MCF 10A (cell line): ENCODE measurements around the gene ZNF618. TPM values are rescaled to one million over a fixed set of nuclear protein-coding genes. Genes with fewer than 3 reads are reported as not detected.

Experiments used
- BruUV-seq: library from RNA; stranded (reverse); fragments of 400-500 nt; replicated peaks from 2 replicates; lab custom pipeline; 2021; lab: Mats Ljungman, UMichigan
- CTCF ChIA-PET: fragments of 300-600 bp; sonication (Branson Sonifier 250); formaldehyde crosslinking; extraction: SDS; loops from one replicate; lab custom pipeline; 2021; ENCODE audit warnings: antibody characterized with exemption, inconsistent platforms; lab: Yijun Ruan, JAX
- POLR2A ChIA-PET: fragments of 300-600, 350-650 bp; sonication (Branson Sonifier 250); formaldehyde crosslinking; extraction: SDS; loops from one replicate; lab custom pipeline; 2020; ENCODE audit warnings: antibody characterized with exemption, inconsistent platforms; lab: Yijun Ruan, JAX
- DNase-seq: peaks from one replicate; pipeline ENCODE4 v3.0.0-alpha.2; 2018; ENCODE audit not compliant: unreplicated experiment
- H3K27ac Mint-ChIP-seq: one replicate; pipeline ENCODE4 v1.8.0; 2022; ENCODE audit warnings: mild to moderate bottlenecking, low read depth, mixed read lengths; ENCODE audit not compliant: unreplicated experiment
- H3K27me3 Mint-ChIP-seq: one replicate; pipeline ENCODE4 v1.8.0; 2022; ENCODE audit warnings: mixed read lengths; ENCODE audit not compliant: insufficient read depth, unreplicated experiment
- H3K36me3 Mint-ChIP-seq: one replicate; pipeline ENCODE4 v1.8.0; 2022; ENCODE audit warnings: mild to moderate bottlenecking, moderate library complexity, mixed read lengths; ENCODE audit not compliant: insufficient read depth, unreplicated experiment
- H3K4me1 Mint-ChIP-seq: one replicate; pipeline ENCODE4 v1.8.0; 2022; ENCODE audit warnings: mixed read lengths; ENCODE audit not compliant: insufficient read depth, unreplicated experiment
- H3K4me3 Mint-ChIP-seq: one replicate; pipeline ENCODE4 v1.8.0; 2022; ENCODE audit warnings: mild to moderate bottlenecking, moderate library complexity, mixed read lengths; ENCODE audit not compliant: unreplicated experiment
- H3K9me3 Mint-ChIP-seq: one replicate; pipeline ENCODE4 v1.8.0; 2022; ENCODE audit warnings: mixed read lengths; ENCODE audit not compliant: unreplicated experiment
- CTCF ChIP-seq: fragments of 200-600 bp; IDR thresholded peaks from one replicate; pipeline ENCODE4 v1.8.0; 2022; ENCODE audit warnings: antibody characterized with exemption, mild to moderate bottlenecking; ENCODE audit not compliant: unreplicated experiment
- intact Hi-C: fragments of 100-400 bp; cut with micrococcal nuclease; formaldehyde crosslinking; loops from 2 replicates; pipeline ENCODE4 v1.14.1; 2022
- total RNA-seq: library from RNA; stranded (reverse); gene quantifications from 2 replicates; pipeline ENCODE4 v1.2.3, GENCODE V29; 2022

Gene ZNF618
- total RNA-seq, 1 experiment from 2014 or later, result 4.8 TPM

GRCh38 chr9:113988385-113989016 is 112.4 kb downstream of the ZNF618 start:
- H3K4me3 Mint-ChIP-seq, result no peak overlapping the region
- H3K4me1 Mint-ChIP-seq, result peaks cover 4% of the 10 kb centered on the region
- BruUV-seq, result no TSS peak
- H3K27ac Mint-ChIP-seq, result no peak overlapping the region
- intact Hi-C loops, result no loop called here
- peaks cover 5% of the 10 kb centered on the region for H3K36me3 Mint-ChIP-seq
- CTCF ChIA-PET, result interaction anchor here (0.6 to 1.2 kb wide), 2 partner anchors 25 to 111 kb away, joined by 3 read pairs; no protein-coding TSS in a partner anchor
- no peaks in the 10 kb centered on the region for H3K27me3 Mint-ChIP-seq
- no peak for DNase-seq
- TF ChIP-seq CTCF, result no peak
- POLR2A ChIA-PET, result no interaction called here
- no peaks in the 10 kb centered on the region for H3K9me3 Mint-ChIP-seq

- Mint-ChIP-seq H3K9me3 (no peaks in the 10 kb centered on the region), H3K4me3 (no peak overlapping the region), H3K27me3 (no peaks in the 10 kb centered on the region), H3K27ac (no peak overlapping the region), H3K36me3 (peaks cover 5% of the 10 kb centered on the region), H3K4me1 (peaks cover 10% of the 10 kb centered on the region)
- intact Hi-C loops, result no loop called here
- TF ChIP-seq CTCF, result no peak
- ChIA-PET POLR2A (no interaction called here), CTCF (interaction anchor here (1.2 kb wide), 1 partner anchor 112 kb away, joined by 3 read pairs; no protein-coding TSS in a partner anchor)
- peak; percentile 18 for DNase-seq
- BruUV-seq, result no TSS peak
These were observed 113.1 kb downstream of the ZNF618 start for GRCh38 chr9:113989017-113989713.

- DNase-seq, result no peak
- Mint-ChIP-seq H3K36me3 (peaks cover 5% of the 10 kb centered on the region), H3K27me3 (no peaks in the 10 kb centered on the region), H3K9me3 (no peaks in the 10 kb centered on the region), H3K4me3 (no peak overlapping the region), H3K27ac (peak overlapping the region; percentile 17), H3K4me1 (peaks cover 14% of the 10 kb centered on the region)
- ChIA-PET CTCF (interaction anchor here (1.1 kb wide), 1 partner anchor 350 kb away, joined by 3 read pairs; no protein-coding TSS in a partner anchor), POLR2A (no interaction called here)
- BruUV-seq, result no TSS peak
- intact Hi-C loops, result no loop called here
- TF ChIP-seq CTCF, result no peak
These were observed 113.8 kb downstream of the ZNF618 start for GRCh38 chr9:113989714-113990569.

GRCh38 chr9:113990570-113990907 is 114.4 kb downstream of the ZNF618 start:
- peaks cover 14% of the 10 kb centered on the region for H3K4me1 Mint-ChIP-seq
- no peak overlapping the region for H3K4me3 Mint-ChIP-seq
- no peaks in the 10 kb centered on the region for H3K27me3 Mint-ChIP-seq
- no TSS peak for BruUV-seq
- intact Hi-C loops, result no loop called here
- ChIA-PET CTCF (interaction anchor here (1.1 kb wide), 1 partner anchor 349 kb away, joined by 3 read pairs; no protein-coding TSS in a partner anchor), POLR2A (no interaction called here)
- DNase-seq, result no peak
- H3K27ac Mint-ChIP-seq, result no peak overlapping the region
- no peaks in the 10 kb centered on the region for H3K9me3 Mint-ChIP-seq
- peaks cover 5% of the 10 kb centered on the region for H3K36me3 Mint-ChIP-seq
- TF ChIP-seq CTCF, result no peak
